Measurements from ENCODE around the gene NCDN.

GRCh38 chr1:35611655-35612054 is 54.1 kb downstream of the NCDN start:
- TF ChIP-seq SPI1 (IDR thresholded peaks at IDR 0.05; ENCODE audit: low read depth, low read length) (no peak), POLR2A (IDR thresholded peaks at IDR 0.05; ENCODE audit: low read depth, low read length) (no peak), POLR2AphosphoS5 (IDR thresholded peaks at IDR 0.05; ENCODE audit: low read depth, low read length) (no peak), TAF1 (IDR thresholded peaks at IDR 0.05; ENCODE audit: low read depth, low read length) (no peak), POU2F2 (IDR thresholded peaks at IDR 0.05; ENCODE audit: low read depth, low read length) (no peak)
